Kidney (tissue), 14 donors: Measurements from ENCODE around the gene QRICH1. TPM values are rescaled to one million over a fixed set of nuclear protein-coding genes. Genes with fewer than 3 reads are reported as not detected.

Source experiments
- DNase-seq, 5 donors: peaks; one replicate each; pipeline ENCODE4 v3.0.0-alpha.2; 2013 to 2020
- FAIRE-seq: peaks from 2 replicates; lab custom pipeline; 2012; peaks lifted over from hg19 to GRCh38; lab: Jason Lieb, UNC
- H3K27ac ChIP-seq, 2 donors: one replicate each; pipeline ENCODE4 v1.7.0; 2013; ENCODE audit warnings: low read depth in 2 of 2, low read length in 2 of 2, inconsistent platforms in 1 of 2
- H3K27me3 ChIP-seq: one replicate; pipeline ENCODE4 v1.7.1; 2013; ENCODE audit warnings: low read length, inconsistent platforms; ENCODE audit not compliant: control insufficient read depth, insufficient read depth
- H3K36me3 ChIP-seq, 3 donors: one replicate each; pipeline versions ENCODE4 v1.7.0 to v1.7.1; 2013; ENCODE audit warnings: low read length in 3 of 3, control low read depth in 1 of 3, inconsistent platforms in 1 of 3; ENCODE audit not compliant: insufficient read depth in 3 of 3, control insufficient read depth in 2 of 3
- H3K4me1 ChIP-seq, 3 donors: one replicate each; pipeline versions ENCODE4 v1.7.0 to v1.7.1; 2013; ENCODE audit warnings: low read length in 3 of 3, inconsistent platforms in 1 of 3, low read depth in 1 of 3; ENCODE audit not compliant: control insufficient read depth in 2 of 3, insufficient read depth in 2 of 3
- H3K4me3 ChIP-seq, 3 donors: one replicate each; pipeline versions ENCODE4 v1.7.0 to v1.8.1; 2013; ENCODE audit warnings: low read length in 3 of 3, control low read depth in 1 of 3, inconsistent platforms in 1 of 3
- H3K9ac ChIP-seq, 3 donors: one replicate each; pipeline versions ENCODE4 v1.7.0 to v1.7.1; 2013; ENCODE audit warnings: low read length in 3 of 3, control low read depth in 1 of 3, inconsistent platforms in 1 of 3
- H3K9me3 ChIP-seq, 3 donors: one replicate each; pipeline versions ENCODE4 v1.7.0 to v1.7.1; 2013; ENCODE audit warnings: low read length in 3 of 3, control low read depth in 1 of 3, inconsistent platforms in 1 of 3; ENCODE audit not compliant: control insufficient read depth in 2 of 3, insufficient read depth in 1 of 3
- CTCF ChIP-seq: IDR thresholded peaks from 3 replicates; pipeline ENCODE4 v1.5.1; 2012; ENCODE audit warnings: mild to moderate bottlenecking, moderate library complexity, borderline replicate concordance; ENCODE audit not compliant: insufficient read depth; ENCODE audit errors: extremely low read depth
- intact Hi-C: fragments of 100-400 bp; cut with DNase I; formaldehyde crosslinking; loops from one replicate; pipeline ENCODE4 v1.11.1; 2022
- polyA plus RNA-seq: library from polyadenylated mRNA; stranded (reverse); fragments of 350-450 nt; fragmentation: Illumina TruSeq; extraction: RNeasy Lipid Tissue Mini Kit (QIAGEN cat#74804); gene quantifications from one replicate; pipeline ENCODE4 v1.2.3, GENCODE V29; 2014; ENCODE audit warnings: low read depth, low replicate concordance; ENCODE audit not compliant: insufficient read depth
- total RNA-seq: library from RNA; stranded (reverse); fragmentation: NEBNext Ultra II Directional; extraction: Animal tissue kit (Norgen Biotek cat#: 25700); gene quantifications from one replicate; pipeline ENCODE4 v1.2.1, GENCODE V29; 2021
- donor health status: control.
- donor health status: control.
- donor health status: control.
- donor health status: control.
- donor health status: control.
- donor health status: DM: yes; HTN: yes; CAD: no.
- donor health status: Normal renal cell carcinoma (clear cell type).

The QRICH1 gene
- total and polyA plus RNA-seq, 2 donors from 2014 or later: 23.0 to 92.1 TPM

- Histone ChIP-seq H3K9ac (peak overlapping the region; percentile 24 to 82 (median 64)), H3K9me3 (no peaks in the 10 kb centered on the region), H3K36me3 (peaks cover 15 to 64% (median 41%) of the 10 kb centered on the region in 3 donors), H3K4me3 (peak overlapping the region; percentile 21 to 87 (median 35)), H3K27me3 (no peaks in the 10 kb centered on the region), H3K4me1 (peaks cover 0 to 17% (median 9%) of the 10 kb centered on the region in 3 donors), H3K27ac (peak overlapping the region; percentile 93 to 97)
- no peak for FAIRE-seq
- DNase-seq: no peak
- no peak for TF ChIP-seq CTCF
- intact Hi-C loops: no loop called here
Measured at GRCh38 chr3:49029563-49029884, 64.3 kb downstream of the QRICH1 start.

- Histone ChIP-seq H3K9me3 (no peaks in the 10 kb centered on the region), H3K4me1 (peaks cover 0 to 17% (median 9%) of the 10 kb centered on the region in 3 donors), H3K4me3 (peak within 1 kb of the TSS; percentile 65 to 87 (median 78)), H3K36me3 (peaks cover 15 to 66% (median 42%) of the 10 kb centered on the region in 3 donors), H3K9ac (peak within 1 kb of the TSS; percentile 65 to 96 (median 82)), H3K27ac (peak within 1 kb of the TSS; percentile 93 to 97), H3K27me3 (no peaks in the 10 kb centered on the region)
- FAIRE-seq (peak; percentile 32), DNase-seq (peak; percentile 93 to 98 (median 97))
- TF ChIP-seq CTCF: peak; percentile 39
- intact Hi-C loops: no loop called here
Measured at GRCh38 chr3:49028673-49029562, 65.0 kb downstream of the QRICH1 start, which contains the start of gene IMPDH2. Gene IMPDH2, minus strand, starts transcription at chr3:49029398. Its CDS starts 48 bp downstream, at chr3:49029350.

GRCh38 chr3:49028298-49028672, 65.6 kb downstream of the QRICH1 start:
- no peaks in the 10 kb centered on the region for H3K9me3 ChIP-seq
- peak overlapping the region in 1 of 2 donors; percentile 97 for H3K27ac ChIP-seq
- TF ChIP-seq CTCF: no peak
- H3K27me3 ChIP-seq: no peaks in the 10 kb centered on the region
- intact Hi-C loops: no loop called here
- DNase-seq (no peak), FAIRE-seq (no peak)
- H3K4me1 ChIP-seq: peaks cover 0 to 18% (median 9%) of the 10 kb centered on the region in 3 donors
- peak overlapping the region; percentile 65 to 96 (median 82) for H3K9ac ChIP-seq
- peaks cover 18 to 67% (median 42%) of the 10 kb centered on the region in 3 donors for H3K36me3 ChIP-seq
- peak overlapping the region; percentile 65 to 87 (median 78) for H3K4me3 ChIP-seq
